Pancreas (tissue), 10 donors: Measurements from ENCODE around the gene MOGAT2. TPM values are rescaled to one million over a fixed set of nuclear protein-coding genes. Genes with fewer than 3 reads are reported as not detected.
"Not testable (repeated sequence)": the region's sequence is repeated elsewhere in the genome, so short reads cannot be mapped to it uniquely, and the experiment has no call there.

Experiments
- ATAC-seq, 4 donors: fragments of 200-7000 bp; cut with Tn5 transposase; one replicate each; pipeline versions ENCODE4 v1.8.0 to v1.9.1; 2020; ENCODE audit warnings: mild to moderate bottlenecking in 4 of 4, moderate library complexity in 4 of 4
- DNase-seq, 6 donors: peaks; one replicate each; pipeline ENCODE4 v3.0.0-alpha.2; 2020
- FAIRE-seq: peaks from 2 replicates; lab custom pipeline; 2012; peaks lifted over from hg19 to GRCh38; lab: Jason Lieb, UNC
- H3K27ac ChIP-seq, 4 donors: fragments of 200-600 bp; sonication (generic); 1 replicate in 3 of 4; 2 replicates in 1 of 4; pipeline versions ENCODE4 v1.5.0 to v1.8.0; 2020
- H3K27me3 ChIP-seq, 4 donors: fragments of 200-600 bp; one replicate each; pipeline ENCODE4 v1.8.0; 2021
- H3K36me3 ChIP-seq, 3 donors: fragments of 200-600 bp; sonication (generic) in 1 of 3; one replicate each; pipeline versions ENCODE4 v1.5.0 to v1.8.0; 2020 to 2021
- H3K4me1 ChIP-seq, 3 donors: fragments of 200-600 bp; one replicate each; pipeline ENCODE4 v1.8.0; 2021
- H3K4me3 ChIP-seq, 4 donors: fragments of 200-600 bp; sonication (generic) in 2 of 4; one replicate each; pipeline versions ENCODE4 v1.5.0 to v1.8.0; 2020 to 2021
- H3K9me3 ChIP-seq, 4 donors: fragments of 200-600 bp; one replicate each; pipeline ENCODE4 v1.8.0; 2021
- CTCF ChIP-seq, 4 donors: fragments of 200-600 bp; sonication (generic) in 3 of 4; IDR thresholded peaks; one replicate each; pipeline versions ENCODE4 v1.5.0 to v1.8.0; 2021; ENCODE audit warnings: antibody characterized with exemption in 4 of 4
- WGBS, 2 donors: extraction: QIAGEN DNeasy Blood & Tissue Kit; methylation state at CpG; one replicate each; pipeline ENCODE4 v1.1.7; 2013; 5-methylcytosine and 5-hydroxymethylcytosine counted together
- intact Hi-C, 3 donors: fragments of 100-400 bp; cut with DNase I; formaldehyde crosslinking; loops; one replicate each; pipeline versions ENCODE4 v1.11.1 to v1.14.2; 2022
- polyA plus RNA-seq, 2 donors: library from polyadenylated mRNA; stranded (reverse); fragments of 200-250 nt; gene quantifications; one replicate each; pipeline ENCODE4 v1.2.3, GENCODE V29; 2013
- total RNA-seq, 6 donors: library from RNA; stranded (reverse); fragmentation: NEBNext Ultra II Directional in 4 of 6; extraction: Animal tissue kit (Norgen Biotek cat#: 25700) in 4 of 6; gene quantifications; one replicate each; pipeline versions ENCODE4 v1.2.1 to v1.2.4, GENCODE V29; 2021 to 2023
- donor health status: healthy with polysubstance abuse.
- donor health status: DM: no; HTN: no; CAD: no; lungs with moderate emphysema.
- donor health status: DM: no; HTN: no; CAD: no.
- donor health status: control.
- donor health status: control.
- donor health status: Bipolar disorder and iron deficiency.
- donor health status: DM: yes; HTN: yes; CAD: no.
- donor health status: DM: no; HTN: no; CAD: no.
- donor health status: DM: no; HTN: no; CAD: no.
- donor health status: DM: yes; HTN: yes; CAD: no.

The MOGAT2 gene
- total and polyA plus RNA-seq, 8 donors = 0.08 to 0.09 (median 0.09) TPM; not detected in 5

GRCh38 chr11:75743711-75744563 lies 26.3 kb downstream of the MOGAT2 start:
- no peaks in the 10 kb centered on the region for H3K27me3 ChIP-seq
- H3K36me3 ChIP-seq = no peaks in the 10 kb centered on the region
- 52 to 65% methylated on average over 9 of the region's 9 CpGs for WGBS, 2 donors
- H3K27ac ChIP-seq = no peak overlapping the region
- H3K9me3 ChIP-seq = no peaks in the 10 kb centered on the region
- H3K4me3 ChIP-seq = no peak overlapping the region
- DNase-seq (no peak), FAIRE-seq (no peak), ATAC-seq (peak in 3 of 4 donors; percentile 27 to 42 (median 37))
- intact Hi-C loops = no loop called here
- TF ChIP-seq CTCF (IDR thresholded peaks at IDR 0.05) = no peak
- no peaks in the 10 kb centered on the region for H3K4me1 ChIP-seq

- TF ChIP-seq CTCF (IDR thresholded peaks at IDR 0.05) = no peak
- FAIRE-seq (no peak), DNase-seq (no peak), ATAC-seq (no peak)
- Histone ChIP-seq H3K9me3 (no peaks in the 10 kb centered on the region), H3K27ac (no peak overlapping the region), H3K4me3 (no peak overlapping the region), H3K4me1 (no peaks in the 10 kb centered on the region), H3K36me3 (no peaks in the 10 kb centered on the region), H3K27me3 (no peaks in the 10 kb centered on the region)
- 78 to 80% methylated on average over 5 of the region's 5 CpGs for WGBS, 2 donors
- intact Hi-C loops = no loop called here
These were observed 28.2 kb downstream of the MOGAT2 start for GRCh38 chr11:75745807-75746206.

GRCh38 chr11:75748729-75749273 lies 31.2 kb downstream of the MOGAT2 start:
- H3K27me3 ChIP-seq, H3K4me3 ChIP-seq, H3K27ac ChIP-seq, ATAC-seq, intact Hi-C loops, FAIRE-seq, H3K4me1 ChIP-seq, H3K9me3 ChIP-seq, H3K36me3 ChIP-seq, DNase-seq: not testable (repeated sequence)
- 48 to 60% methylated on average over 11 to 18 of the region's 26 CpGs for WGBS, 2 donors

GRCh38 chr11:75754933-75755332 lies 37.3 kb downstream of the MOGAT2 start:
- H3K27me3 ChIP-seq, FAIRE-seq, intact Hi-C loops, ATAC-seq, H3K27ac ChIP-seq, H3K4me3 ChIP-seq, H3K36me3 ChIP-seq, H3K4me1 ChIP-seq, H3K9me3 ChIP-seq, DNase-seq: not testable (repeated sequence)

- intact Hi-C loops = no loop called here
- Histone ChIP-seq H3K4me1 (no peaks in the 10 kb centered on the region), H3K27me3 (no peaks in the 10 kb centered on the region), H3K9me3 (no peaks in the 10 kb centered on the region), H3K4me3 (no peak overlapping the region), H3K27ac (no peak overlapping the region), H3K36me3 (no peaks in the 10 kb centered on the region)
- FAIRE-seq = no peak
- DNase-seq = no peak
- 69 to 70% methylated on average over 2 of the region's 2 CpGs for WGBS, 2 donors
- TF ChIP-seq CTCF (IDR thresholded peaks at IDR 0.05) = no peak
- no peak for ATAC-seq
These were observed 40.0 kb downstream of the MOGAT2 start for GRCh38 chr11:75757651-75758050.

- Histone ChIP-seq H3K36me3 (no peaks in the 10 kb centered on the region), H3K9me3 (no peaks in the 10 kb centered on the region), H3K27ac (no peak overlapping the region), H3K4me3 (no peak overlapping the region), H3K27me3 (no peaks in the 10 kb centered on the region), H3K4me1 (no peaks in the 10 kb centered on the region)
- intact Hi-C loops = no loop called here
- ATAC-seq (peak in 1 of 4 donors; percentile 14), DNase-seq (no peak), FAIRE-seq (no peak)
- 75 to 82% methylated on average over 4 of the region's 4 CpGs for WGBS, 2 donors
- no peak for TF ChIP-seq CTCF (IDR thresholded peaks at IDR 0.05)
These were observed 42.2 kb downstream of the MOGAT2 start for GRCh38 chr11:75759832-75760231.
